NCI-H2196 (cell line): ENCODE results near the gene SSPN.
A peak's percentile ranks its signal among the peaks of the same experiment; 100 is the strongest.

Experiments
- DNase-seq: peaks from one replicate; lab custom pipeline; 2025; ENCODE audit not compliant: unreplicated experiment; lab: John Stamatoyannopoulos, UW

The SSPN gene

GRCh38 chr12:26185532-26186320 lies 9.6 kb upstream of the SSPN start:
- no peak for DNase-seq

GRCh38 chr12:26187014-26187798 lies 8.2 kb upstream of the SSPN start:
- DNase-seq: no peak

- no peak for DNase-seq
Observed at GRCh38 chr12:26188127-26188526, 7.2 kb upstream of the SSPN start.

- DNase-seq: no peak
Observed at GRCh38 chr12:26188641-26189040, 6.7 kb upstream of the SSPN start.

- no peak for DNase-seq
Observed at GRCh38 chr12:26192142-26192541, 3.2 kb upstream of the SSPN start.

- DNase-seq: no peak
Observed at GRCh38 chr12:26193539-26193938, 1.8 kb upstream of the SSPN start.

- DNase-seq: no peak
Observed at GRCh38 chr12:26195641-26196420, 458 bp downstream of the SSPN start.

- no peak for DNase-seq
Observed at GRCh38 chr12:26196421-26196716, 996 bp downstream of the SSPN start.

GRCh38 chr12:26197832-26198231 lies 2.5 kb downstream of the SSPN start:
- peak; percentile 37 for DNase-seq

- no peak for DNase-seq
Observed at GRCh38 chr12:26198742-26199141, 3.4 kb downstream of the SSPN start.

GRCh38 chr12:26203167-26203780 lies 7.9 kb downstream of the SSPN start:
- DNase-seq: no peak

- no peak for DNase-seq
Observed at GRCh38 chr12:26204612-26205289, 9.4 kb downstream of the SSPN start.

GRCh38 chr12:26205298-26205697 lies 9.9 kb downstream of the SSPN start:
- no peak for DNase-seq

GRCh38 chr12:26205941-26206340 lies 10.6 kb downstream of the SSPN start:
- no peak for DNase-seq

- no peak for DNase-seq
Observed at GRCh38 chr12:26211331-26211730, 16.0 kb downstream of the SSPN start.

- DNase-seq: no peak
Observed at GRCh38 chr12:26212396-26212795, 17.0 kb downstream of the SSPN start.

- no peak for DNase-seq
Observed at GRCh38 chr12:26212988-26213387, 17.6 kb downstream of the SSPN start.

GRCh38 chr12:26214121-26214520 lies 18.7 kb downstream of the SSPN start:
- DNase-seq: no peak

- no peak for DNase-seq
Observed at GRCh38 chr12:26219736-26220135, 24.4 kb downstream of the SSPN start.

- no peak for DNase-seq
Observed at GRCh38 chr12:26224657-26225056, 29.3 kb downstream of the SSPN start.

- DNase-seq: no peak
Observed at GRCh38 chr12:26226122-26226521, 30.7 kb downstream of the SSPN start.
